Prostate gland (tissue), 2 donors: Measurements from ENCODE around the gene PSMA8. TPM values are rescaled to one million over a fixed set of nuclear protein-coding genes. Genes with fewer than 3 reads are reported as not detected.
"Not testable (repeated sequence)": the region's sequence is repeated elsewhere in the genome, so short reads cannot be mapped to it uniquely, and the experiment has no call there.

Source experiments
- DNase-seq: peaks from one replicate; pipeline ENCODE4 v3.0.0-alpha.2; 2019; ENCODE audit warnings: low spot score
- H3K27ac ChIP-seq, 2 donors: fragments of 200-600 bp; sonication (generic); 2 replicates each; pipeline ENCODE4 v1.5.1; 2017 to 2019
- H3K27me3 ChIP-seq: fragments of 200-600 bp; sonication (generic); replicated peaks from 2 replicates; pipeline ENCODE4 v1.5.1; 2019; ENCODE audit not compliant: insufficient read depth
- H3K36me3 ChIP-seq, 2 donors: fragments of 200-600 bp; sonication (generic); 1 replicate in 1 of 2; 2 replicates in 1 of 2; pipeline versions ENCODE4 v1.5.1 to v1.8.1; 2017 to 2019
- H3K4me1 ChIP-seq: fragments of 200-600 bp; sonication (generic); replicated peaks from 2 replicates; pipeline ENCODE4 v1.5.1; 2019
- H3K4me3 ChIP-seq, 2 donors: fragments of 200-600 bp; sonication (generic); 2 replicates each; pipeline ENCODE4 v1.5.1; 2017 to 2019
- H3K9me3 ChIP-seq: fragments of 200-600 bp; sonication (generic); 2 replicates; pipeline ENCODE4 v1.5.1; 2017
- CTCF ChIP-seq, 4 experiments: fragments of 200-600 bp in 2 of 4; fragments of 450-650 bp in 2 of 4; sonication (generic) in 2 of 4; IDR thresholded peaks; 1 replicate in 3 of 4; 2 replicates in 1 of 4; pipeline ENCODE4 v1.5.1; 2016 to 2019; ENCODE audit warnings: antibody characterized with exemption in 4 of 4, mild to moderate bottlenecking in 2 of 4, moderate library complexity in 2 of 4
- POLR2A ChIP-seq: fragments of 450-650 bp; IDR thresholded peaks from one replicate; pipeline ENCODE4 v1.6.1; 2016; ENCODE audit warnings: antibody characterized with exemption, mild to moderate bottlenecking
- POLR2AphosphoS5 ChIP-seq: sonication (generic); formaldehyde crosslinking; IDR thresholded peaks from one replicate; pipeline ENCODE4 v1.6.1; 2017; ENCODE audit warnings: antibody characterized with exemption
- WGBS: methylation state at CpG from one replicate; pipeline ENCODE4 v1.1.5; 2018; 5-methylcytosine and 5-hydroxymethylcytosine counted together
- intact Hi-C: fragments of 100-400 bp; cut with DNase I; formaldehyde crosslinking; loops from one replicate; pipeline ENCODE4 v1.14.2; 2022
- total RNA-seq, 2 donors: library from RNA; depleted of rRNA; stranded (reverse); fragments of >200 nt; gene quantifications; one replicate each; pipeline ENCODE4 v1.1.0, GENCODE V29; 2016

Gene PSMA8
- total RNA-seq, 2 donors from 2014 or later, result 2.9 TPM; not detected in 1

DNA sequence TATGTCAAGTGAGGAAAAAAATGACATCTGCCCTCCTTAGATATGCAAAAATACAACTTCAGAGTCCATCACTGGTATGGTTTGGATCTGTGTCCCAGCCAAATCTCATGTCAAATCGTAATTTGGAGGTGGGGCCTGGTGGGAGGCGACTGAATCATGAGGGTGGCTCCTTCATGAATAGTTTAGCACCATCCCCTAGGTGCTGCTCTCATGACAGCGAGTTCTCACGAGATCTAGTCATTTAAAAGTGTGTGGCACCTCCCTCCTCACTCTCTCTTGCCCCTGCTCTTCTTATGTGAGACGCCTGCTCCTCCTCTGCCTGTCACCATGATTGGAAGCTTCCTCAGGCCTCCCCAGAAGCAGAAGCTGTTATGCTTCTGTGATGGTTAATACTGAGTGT, 5.9 kb upstream of the PSMA8 start:
- intact Hi-C loops, result no loop called here
- DNase-seq, result no peak
- no peak overlapping the region for H3K4me3 ChIP-seq
- H3K4me1 ChIP-seq, result no peaks in the 10 kb centered on the region
- no peaks in the 10 kb centered on the region for H3K9me3 ChIP-seq
- no peaks in the 10 kb centered on the region for H3K36me3 ChIP-seq
- 78% methylated on average over 5 of the region's 5 CpGs for WGBS
- H3K27ac ChIP-seq, result no peak overlapping the region
- no peaks in the 10 kb centered on the region for H3K27me3 ChIP-seq
- TF ChIP-seq CTCF (IDR thresholded peaks at IDR 0.05), result no peak
- no peak for TF ChIP-seq POLR2A
- TF ChIP-seq POLR2AphosphoS5, result no peak

GRCh38 chr18:26128192-26128591, 5.5 kb upstream of the PSMA8 start:
- H3K4me3 ChIP-seq, DNase-seq, H3K4me1 ChIP-seq, H3K9me3 ChIP-seq, H3K27me3 ChIP-seq, H3K36me3 ChIP-seq, H3K27ac ChIP-seq, intact Hi-C loops: not testable (repeated sequence)
- WGBS, result 83% methylated on average over 2 of the region's 2 CpGs

- DNase-seq, result no peak
- no peaks in the 10 kb centered on the region for H3K4me1 ChIP-seq
- no peak overlapping the region for H3K4me3 ChIP-seq
- 96% methylated on average over 6 of the region's 6 CpGs for WGBS
- no peaks in the 10 kb centered on the region for H3K36me3 ChIP-seq
- intact Hi-C loops, result no loop called here
- H3K9me3 ChIP-seq, result no peaks in the 10 kb centered on the region
- H3K27me3 ChIP-seq, result no peaks in the 10 kb centered on the region
- H3K27ac ChIP-seq, result no peak overlapping the region
- TF ChIP-seq POLR2AphosphoS5 (no peak), POLR2A (no peak), CTCF (IDR thresholded peaks at IDR 0.05) (no peak)
Measured at GRCh38 chr18:26134107-26134506, 438 bp downstream of the PSMA8 start.

DNA sequence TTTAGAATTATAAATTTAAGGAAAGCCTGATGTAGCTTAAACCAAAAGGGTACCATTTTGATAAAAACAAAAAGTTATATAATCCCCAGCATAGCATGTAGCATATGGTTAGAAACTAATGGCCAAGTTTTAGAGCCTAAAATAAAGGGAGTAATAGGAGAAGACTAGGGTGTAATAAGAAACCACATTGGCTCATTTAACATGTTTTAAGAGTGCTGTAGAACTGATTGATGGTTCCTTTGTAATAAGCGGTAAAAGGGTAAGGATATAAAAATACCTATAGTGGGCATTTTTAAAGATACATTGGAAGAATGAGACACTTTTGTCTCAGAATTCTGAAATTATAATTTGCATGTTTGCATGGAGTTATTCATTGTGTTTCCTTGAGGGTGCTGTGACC, 1.9 kb downstream of the PSMA8 start:
- TF ChIP-seq POLR2A (no peak), CTCF (IDR thresholded peaks at IDR 0.05) (no peak), POLR2AphosphoS5 (no peak)
- DNase-seq, result no peak
- no peaks in the 10 kb centered on the region for H3K4me1 ChIP-seq
- H3K4me3 ChIP-seq, result no peak overlapping the region
- no peak overlapping the region for H3K27ac ChIP-seq
- H3K27me3 ChIP-seq, result no peaks in the 10 kb centered on the region
- intact Hi-C loops, result no loop called here
- no peaks in the 10 kb centered on the region for H3K9me3 ChIP-seq
- 56% methylated on average over 1 of the region's 1 CpG for WGBS
- H3K36me3 ChIP-seq, result no peaks in the 10 kb centered on the region

DNA sequence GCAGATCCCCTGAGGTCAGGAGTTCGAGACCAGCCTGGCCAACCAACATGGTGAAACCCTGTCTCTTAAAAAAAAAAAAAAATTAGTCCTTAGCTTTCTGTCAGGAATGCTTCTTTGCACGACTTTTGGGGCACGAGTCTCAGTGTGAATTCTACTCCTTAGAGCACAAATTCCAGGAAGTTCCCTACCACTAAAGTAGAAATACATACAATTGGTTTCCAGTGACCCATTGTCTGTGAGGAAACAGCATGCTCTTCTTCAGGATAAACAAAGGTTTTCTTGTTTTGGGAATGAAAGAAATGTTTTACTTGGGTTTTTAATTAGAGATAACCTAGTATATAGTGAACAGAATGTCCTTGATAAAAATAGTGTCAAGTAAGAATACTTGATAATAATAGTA, 23.7 kb downstream of the PSMA8 start:
- intact Hi-C loops, result no loop called here
- H3K36me3 ChIP-seq, result no peaks in the 10 kb centered on the region
- H3K27me3 ChIP-seq, result no peaks in the 10 kb centered on the region
- no peak for TF ChIP-seq POLR2AphosphoS5
- TF ChIP-seq POLR2A, result no peak
- TF ChIP-seq CTCF (IDR thresholded peaks at IDR 0.05), result no peak
- no peaks in the 10 kb centered on the region for H3K9me3 ChIP-seq
- H3K4me3 ChIP-seq, result no peak overlapping the region
- WGBS, result 48% methylated on average over 3 of the region's 3 CpGs
- H3K4me1 ChIP-seq, result no peaks in the 10 kb centered on the region
- H3K27ac ChIP-seq, result no peak overlapping the region
- DNase-seq, result no peak
